Measurements from ENCODE around the gene SEC16A. TPM values are rescaled to one million over a fixed set of nuclear protein-coding genes. Genes with fewer than 3 reads are reported as not detected.

SEC16A gene
- polyA plus RNA-seq, 3 donors from 2014 or later = 3.9 to 46.0 (median 15.9) TPM

DNA sequence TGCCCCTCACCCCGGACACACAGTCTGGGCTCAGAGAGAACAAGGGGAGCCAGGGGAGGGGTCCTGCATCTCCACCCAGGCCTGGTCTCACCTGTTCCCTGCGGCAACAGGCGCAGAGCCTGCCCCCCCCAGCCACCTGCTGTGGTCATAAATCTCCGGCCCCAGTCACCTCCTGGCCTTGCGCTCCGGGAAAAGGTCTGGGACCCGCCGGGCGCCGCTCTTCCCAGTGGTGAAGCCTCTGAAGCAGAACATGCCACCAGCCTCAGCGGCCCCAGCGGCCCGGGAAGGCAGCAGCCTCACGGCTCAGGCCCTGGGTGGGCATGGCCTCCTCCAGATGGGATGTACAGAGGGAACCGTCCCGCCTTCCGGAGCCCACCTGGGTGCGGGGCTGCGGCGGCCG is 42.4 kb upstream of the SEC16A start:
- Mint-ChIP-seq H3K4me3 (no peak overlapping the region), H3K9me3 (no peaks in the 10 kb centered on the region), H3K27ac (no peak overlapping the region), H3K36me3 (no peaks in the 10 kb centered on the region), H3K27me3 (ENCODE audit: low read depth in 3 of 3) (peaks cover 7 to 14% (median 11%) of the 10 kb centered on the region in 3 donors), H3K4me1 (peaks cover 9 to 29% of the 10 kb centered on the region in 2 donors)
- DNase-seq = no peak

DNA sequence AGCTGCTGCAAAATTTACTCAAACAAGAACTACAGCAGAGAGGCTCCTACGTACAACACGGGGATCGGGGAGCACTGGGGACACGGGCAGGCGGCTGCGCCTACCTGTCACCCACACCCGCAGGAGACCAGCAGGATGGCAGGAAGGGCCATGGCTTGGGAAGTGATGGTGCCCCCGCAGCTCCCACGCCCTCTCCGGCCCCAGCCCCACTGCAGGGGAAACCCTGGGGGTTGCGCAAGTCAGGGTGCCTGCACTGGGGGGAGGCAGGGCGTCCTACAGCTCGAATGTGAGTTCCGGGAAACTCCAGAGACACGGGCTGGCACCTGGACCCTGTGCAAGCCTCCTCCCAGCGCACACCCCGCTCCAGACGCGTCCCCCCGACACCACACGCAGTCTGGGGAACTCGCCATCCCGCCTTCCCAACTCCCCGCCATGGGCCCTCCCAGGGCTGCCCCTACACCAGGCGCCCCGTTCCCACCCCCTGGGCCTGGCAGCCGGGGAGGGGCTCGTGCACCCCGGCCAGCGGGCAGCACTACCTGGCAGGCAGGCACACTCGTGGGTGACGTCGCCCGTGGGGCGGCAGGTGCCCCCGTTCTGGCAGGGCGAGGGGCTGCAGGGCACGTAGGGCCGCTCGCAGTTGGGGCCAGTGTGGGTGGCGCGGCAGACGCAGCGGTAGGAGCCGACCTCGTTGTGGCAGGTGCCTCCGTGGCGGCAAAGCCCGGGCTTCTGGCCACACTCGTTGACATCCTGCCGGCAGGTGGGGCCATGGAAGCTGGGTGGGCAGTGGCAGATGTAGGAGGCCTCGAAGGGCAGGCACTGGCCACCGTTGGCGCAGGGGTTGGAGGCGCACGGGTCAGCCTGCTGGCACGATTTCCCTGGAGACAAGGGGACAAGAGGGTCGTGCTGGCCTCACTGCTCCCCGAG is 39.7 kb upstream of the SEC16A start:
- DNase-seq = no peak
- Mint-ChIP-seq H3K4me3 (no peak overlapping the region), H3K4me1 (peaks cover under 1 to 9% of the 10 kb centered on the region in 2 donors), H3K36me3 (no peaks in the 10 kb centered on the region), H3K9me3 (no peaks in the 10 kb centered on the region), H3K27ac (peak overlapping the region in 1 of 6 donors; percentile 39), H3K27me3 (ENCODE audit: low read depth in 3 of 3) (peaks cover 0 to 2% (median 2%) of the 10 kb centered on the region in 3 donors)

DNA sequence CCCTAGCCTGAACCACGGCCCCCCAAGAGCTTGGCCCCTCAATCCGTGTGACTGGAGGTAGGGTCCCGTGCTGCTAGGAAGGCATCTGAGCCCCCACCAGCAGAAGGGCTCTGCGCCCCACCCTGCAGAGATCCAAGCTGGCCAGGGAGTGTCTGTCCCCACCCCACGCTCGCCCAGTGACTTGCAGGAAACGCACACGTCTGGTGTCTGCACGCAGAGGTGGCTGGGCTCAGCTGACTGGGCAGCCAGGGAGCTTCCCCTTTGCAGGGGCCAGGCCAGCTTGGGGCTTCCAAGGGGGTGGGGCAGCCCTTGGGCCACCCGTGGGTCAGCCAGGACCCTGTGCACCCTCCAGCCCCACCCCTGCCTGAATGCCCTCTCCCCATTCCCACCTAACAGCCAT is 38.7 kb upstream of the SEC16A start:
- no peak for DNase-seq
- Mint-ChIP-seq H3K27ac (peak overlapping the region in 2 of 6 donors; percentile 39 to 58), H3K36me3 (no peaks in the 10 kb centered on the region), H3K4me3 (no peak overlapping the region), H3K9me3 (no peaks in the 10 kb centered on the region), H3K27me3 (ENCODE audit: low read depth in 3 of 3) (peaks cover 0 to 2% (median 1%) of the 10 kb centered on the region in 3 donors), H3K4me1 (peaks cover 0 to 9% of the 10 kb centered on the region in 2 donors)

DNA sequence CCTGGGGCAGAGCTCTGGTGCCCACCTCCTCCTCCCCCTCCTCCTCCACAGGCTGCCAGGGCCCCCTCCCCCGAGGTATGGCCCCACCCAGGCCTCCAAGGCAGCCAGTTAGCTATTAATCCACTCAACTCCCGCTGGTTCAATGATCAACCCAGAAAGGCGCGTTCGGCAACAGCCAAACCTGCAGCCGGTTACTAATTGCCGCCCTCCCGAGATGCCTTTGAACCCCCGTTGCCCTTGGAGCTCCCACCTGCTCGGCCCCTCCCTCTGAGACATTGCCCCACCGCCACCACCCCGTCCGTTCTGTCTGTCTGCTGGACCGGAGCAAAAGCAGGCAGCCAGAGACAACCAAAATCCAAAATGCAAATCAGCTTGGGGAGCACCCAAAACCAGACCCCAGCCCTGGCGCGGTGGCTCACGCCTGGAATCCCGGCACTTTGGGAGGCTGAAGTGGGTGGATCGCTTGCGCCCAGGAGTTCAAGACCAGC is 37.3 kb upstream of the SEC16A start:
- no peak overlapping the region for H3K4me3 Mint-ChIP-seq
- peaks cover 0 to 6% of the 10 kb centered on the region in 2 donors for H3K4me1 Mint-ChIP-seq
- H3K27me3 Mint-ChIP-seq (ENCODE audit: low read depth in 3 of 3) = no peaks in the 10 kb centered on the region
- H3K36me3 Mint-ChIP-seq = no peaks in the 10 kb centered on the region
- no peak overlapping the region for H3K27ac Mint-ChIP-seq
- DNase-seq = no peak
- no peaks in the 10 kb centered on the region for H3K9me3 Mint-ChIP-seq

DNA sequence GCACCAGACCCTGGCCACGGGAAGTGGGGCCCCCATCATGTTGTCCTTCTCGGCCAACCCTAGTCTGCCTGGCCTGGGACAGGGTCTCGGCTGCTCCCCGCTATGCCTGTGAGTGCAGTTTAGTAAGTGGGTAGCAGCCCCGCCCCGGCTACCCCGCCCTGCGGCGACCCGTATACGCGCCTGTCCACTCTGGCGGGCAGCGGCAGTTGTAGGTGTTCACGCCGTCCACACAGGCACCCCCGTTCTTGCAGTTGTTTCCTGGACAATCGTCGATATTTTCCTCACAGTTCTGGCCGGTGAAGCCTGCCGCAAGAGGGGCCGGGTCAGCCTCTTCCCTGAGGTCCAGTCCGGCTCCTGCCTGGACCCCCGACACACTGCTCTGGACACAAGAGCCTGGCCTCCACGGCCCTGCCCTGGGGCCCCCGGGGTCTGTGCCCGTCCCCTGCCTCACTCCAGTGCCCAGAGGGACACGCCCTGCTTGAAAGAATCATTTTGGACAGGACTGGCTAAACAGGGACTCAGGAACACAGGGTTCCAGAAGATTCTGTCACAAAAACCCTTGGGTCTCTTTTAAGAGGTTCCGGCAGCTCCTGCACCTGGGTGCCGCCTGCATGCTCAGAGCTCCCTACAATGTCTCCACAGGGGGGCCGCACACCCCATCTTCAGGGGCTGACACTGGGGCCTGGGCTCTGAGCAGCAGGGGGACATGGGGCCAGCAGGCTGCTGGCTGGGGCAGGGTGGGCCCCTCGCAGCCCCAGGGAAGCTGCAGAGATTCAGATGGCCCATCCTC is 36.6 kb upstream of the SEC16A start:
- Mint-ChIP-seq H3K27ac (no peak overlapping the region), H3K27me3 (ENCODE audit: low read depth in 3 of 3) (no peaks in the 10 kb centered on the region), H3K4me1 (peaks cover 0 to 2% of the 10 kb centered on the region in 2 donors), H3K36me3 (no peaks in the 10 kb centered on the region), H3K9me3 (no peaks in the 10 kb centered on the region), H3K4me3 (no peak overlapping the region)
- no peak for DNase-seq

DNA sequence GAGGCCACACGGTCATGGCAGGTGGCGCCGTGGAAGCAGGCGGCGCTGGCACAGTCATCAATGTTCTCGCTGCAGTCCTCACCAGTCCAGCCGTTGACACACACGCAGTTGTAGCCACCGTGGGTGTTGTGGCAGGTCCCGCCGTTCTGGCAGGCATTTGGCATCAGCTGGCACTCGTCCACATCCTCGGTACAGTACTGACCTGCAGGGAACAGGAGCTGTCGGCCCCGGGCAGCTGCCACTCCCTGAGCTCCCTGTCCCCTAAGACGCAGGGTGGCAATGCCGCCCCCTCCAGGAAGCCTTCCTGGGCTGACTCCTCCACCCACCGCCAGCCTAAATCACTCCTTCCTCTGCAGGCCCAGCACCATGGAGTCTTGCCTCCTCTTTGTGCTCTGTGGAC is 35.8 kb upstream of the SEC16A start:
- no peak for DNase-seq
- Mint-ChIP-seq H3K36me3 (no peaks in the 10 kb centered on the region), H3K4me3 (no peak overlapping the region), H3K27me3 (ENCODE audit: low read depth in 3 of 3) (no peaks in the 10 kb centered on the region), H3K9me3 (no peaks in the 10 kb centered on the region), H3K27ac (no peak overlapping the region), H3K4me1 (no peaks in the 10 kb centered on the region)

DNA sequence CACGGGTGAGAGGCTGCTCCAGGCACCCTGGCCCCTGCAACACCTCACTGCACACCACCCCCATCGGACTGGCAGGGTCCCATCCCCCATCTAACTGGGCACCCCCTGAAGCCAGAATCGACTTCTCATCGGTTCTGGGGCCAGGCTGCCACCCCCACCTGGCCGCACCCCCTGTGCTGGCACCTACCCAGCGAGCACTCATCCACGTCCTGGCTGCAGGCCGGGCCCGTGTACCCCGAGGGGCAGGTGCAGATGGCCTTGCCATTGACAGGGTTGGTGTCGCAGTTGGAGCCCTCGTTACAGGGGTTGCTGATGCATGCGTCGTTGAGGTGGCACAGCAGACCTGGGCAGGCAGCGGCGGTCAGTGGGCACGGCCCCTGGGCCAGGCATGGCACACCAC is 35.1 kb upstream of the SEC16A start:
- H3K4me1 Mint-ChIP-seq = no peaks in the 10 kb centered on the region
- no peaks in the 10 kb centered on the region for H3K9me3 Mint-ChIP-seq
- DNase-seq = no peak
- H3K4me3 Mint-ChIP-seq = no peak overlapping the region
- no peaks in the 10 kb centered on the region for H3K27me3 Mint-ChIP-seq (ENCODE audit: low read depth in 3 of 3)
- no peak overlapping the region for H3K27ac Mint-ChIP-seq
- no peaks in the 10 kb centered on the region for H3K36me3 Mint-ChIP-seq

DNA sequence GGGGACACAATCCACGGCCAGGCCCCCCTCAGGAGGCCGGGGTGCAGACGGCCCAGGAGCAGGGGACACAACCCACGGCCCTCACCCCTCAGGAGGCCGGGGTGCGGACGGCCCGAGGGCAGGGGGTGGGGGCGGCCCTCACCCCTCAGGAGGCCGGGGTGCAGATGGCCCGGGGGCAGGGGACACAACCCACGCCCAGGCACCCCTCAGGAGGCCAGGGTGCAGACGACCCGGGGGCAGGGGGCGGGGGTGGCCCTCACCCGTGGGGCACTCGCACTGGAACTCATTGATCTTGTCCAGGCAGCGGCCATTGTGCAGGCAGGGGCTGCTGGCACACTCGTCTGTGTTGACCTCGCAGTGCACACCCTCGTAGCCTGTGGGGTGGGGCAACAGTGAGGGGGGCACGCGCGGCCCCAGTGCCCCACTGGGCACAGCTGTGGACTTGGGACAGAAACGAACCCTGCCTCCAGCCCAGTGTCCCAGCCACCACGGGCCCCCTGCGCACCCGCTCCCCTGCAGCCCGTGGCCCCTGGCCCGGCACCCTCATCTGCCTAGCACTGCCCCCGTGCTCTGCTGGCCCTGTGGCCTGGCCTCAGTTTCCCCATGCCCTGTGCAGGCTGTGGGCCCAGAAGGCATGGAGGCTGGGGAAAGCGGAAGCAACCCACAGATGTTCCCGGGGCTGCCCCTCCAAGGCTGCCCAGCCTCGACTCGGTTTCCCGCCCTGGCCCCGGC is 34.3 kb upstream of the SEC16A start:
- no peak for DNase-seq
- no peak overlapping the region for H3K27ac Mint-ChIP-seq
- no peaks in the 10 kb centered on the region for H3K36me3 Mint-ChIP-seq
- H3K27me3 Mint-ChIP-seq (ENCODE audit: low read depth in 3 of 3) = no peaks in the 10 kb centered on the region
- H3K9me3 Mint-ChIP-seq = no peaks in the 10 kb centered on the region
- H3K4me1 Mint-ChIP-seq = no peaks in the 10 kb centered on the region
- no peak overlapping the region for H3K4me3 Mint-ChIP-seq

DNA sequence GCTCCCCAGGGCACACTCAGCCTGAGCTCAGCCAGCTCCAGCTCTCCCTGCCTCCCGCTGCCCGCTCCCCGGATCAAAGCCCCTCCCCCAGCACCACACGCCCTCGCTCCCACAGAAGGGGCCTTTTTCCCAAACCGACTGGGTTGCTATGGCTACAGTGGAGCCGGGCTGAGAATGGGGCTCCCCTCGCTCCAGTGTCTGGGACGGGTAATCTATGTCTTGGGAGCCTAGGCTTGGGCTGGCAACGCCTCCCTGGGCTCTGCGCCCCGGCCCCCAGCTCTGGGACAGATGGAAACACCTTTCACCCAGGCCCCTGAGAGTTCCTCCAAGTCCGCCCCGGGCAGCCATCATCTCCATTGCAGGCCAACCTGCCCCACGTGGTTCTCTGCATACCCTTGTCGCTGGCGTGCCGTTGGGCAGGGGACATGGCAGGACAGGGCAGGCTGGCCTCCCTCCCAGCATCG is 33.4 kb upstream of the SEC16A start:
- H3K4me3 Mint-ChIP-seq = no peak overlapping the region
- DNase-seq = no peak
- no peaks in the 10 kb centered on the region for H3K9me3 Mint-ChIP-seq
- no peak overlapping the region for H3K27ac Mint-ChIP-seq
- H3K27me3 Mint-ChIP-seq (ENCODE audit: low read depth in 3 of 3) = no peaks in the 10 kb centered on the region
- H3K36me3 Mint-ChIP-seq = no peaks in the 10 kb centered on the region
- H3K4me1 Mint-ChIP-seq = no peaks in the 10 kb centered on the region

DNA sequence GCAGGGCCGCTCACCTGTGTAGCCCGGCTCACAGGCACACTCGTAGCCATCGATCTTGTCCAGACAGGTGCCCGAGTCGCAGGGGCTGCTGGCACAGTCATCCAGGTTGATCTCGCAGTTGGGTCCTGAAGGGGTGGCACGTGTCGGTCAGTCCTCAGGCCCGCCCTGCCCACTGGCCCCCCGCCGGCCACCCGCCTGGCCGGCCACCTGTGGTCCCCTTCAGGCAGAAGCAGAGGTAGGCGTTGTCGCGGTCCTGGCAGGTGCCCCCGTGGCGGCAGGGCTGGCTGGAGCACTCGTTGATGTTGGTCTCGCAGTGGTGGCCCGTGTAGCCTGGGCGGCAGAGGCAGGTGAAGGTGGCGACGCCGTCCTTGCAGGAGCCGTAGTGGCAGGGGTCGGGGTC is 32.4 kb upstream of the SEC16A start:
- H3K27ac Mint-ChIP-seq = no peak overlapping the region
- H3K4me1 Mint-ChIP-seq = no peaks in the 10 kb centered on the region

DNA sequence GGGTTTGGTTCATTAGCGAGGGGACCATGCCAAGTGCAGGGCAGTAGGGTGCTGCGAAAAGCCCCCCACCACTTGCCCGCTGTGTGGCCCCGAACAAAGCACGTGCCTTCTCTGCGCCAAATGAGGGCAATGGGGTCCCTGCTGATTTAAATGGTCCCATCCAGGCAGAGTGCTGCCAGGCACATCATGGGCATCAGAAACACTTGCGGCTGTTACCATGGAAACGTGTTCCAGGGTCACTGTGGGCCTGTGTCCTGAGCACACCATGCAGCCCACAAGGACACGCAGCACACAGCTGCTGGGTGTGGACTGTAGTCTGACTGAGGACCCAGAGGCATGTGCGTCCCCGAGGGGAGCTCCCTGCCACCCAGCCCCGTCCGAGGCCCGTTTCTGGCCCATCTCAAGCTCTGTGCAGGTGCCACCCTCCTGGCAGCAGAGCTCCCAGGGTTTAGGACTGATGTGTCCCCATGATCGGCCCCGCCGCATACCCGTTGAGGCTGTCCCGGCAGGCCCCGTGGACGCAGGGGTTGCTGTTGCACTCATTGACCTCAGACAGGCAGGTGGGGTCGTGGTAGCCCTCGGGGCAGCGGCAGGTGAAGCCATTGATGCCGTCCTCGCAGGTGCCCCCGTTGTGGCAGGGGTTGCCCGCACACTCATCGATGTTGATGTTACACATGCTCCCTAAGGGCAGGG is 31.3 kb upstream of the SEC16A start:
- no peaks in the 10 kb centered on the region for H3K4me1 Mint-ChIP-seq
- DNase-seq = no peak
- no peaks in the 10 kb centered on the region for H3K9me3 Mint-ChIP-seq
- no peaks in the 10 kb centered on the region for H3K36me3 Mint-ChIP-seq
- no peak overlapping the region for H3K27ac Mint-ChIP-seq
- no peak overlapping the region for H3K4me3 Mint-ChIP-seq
- H3K27me3 Mint-ChIP-seq (ENCODE audit: low read depth in 3 of 3) = peaks cover 0 to 2% (median 0%) of the 10 kb centered on the region in 3 donors

More for the DNA sequence above, 32.4 kb upstream of the SEC16A start:
- Mint-ChIP-seq H3K36me3 (no peaks in the 10 kb centered on the region), H3K9me3 (no peaks in the 10 kb centered on the region), H3K27me3 (ENCODE audit: low read depth in 3 of 3) (no peaks in the 10 kb centered on the region), H3K4me3 (no peak overlapping the region)
- DNase-seq = no peak

DNA sequence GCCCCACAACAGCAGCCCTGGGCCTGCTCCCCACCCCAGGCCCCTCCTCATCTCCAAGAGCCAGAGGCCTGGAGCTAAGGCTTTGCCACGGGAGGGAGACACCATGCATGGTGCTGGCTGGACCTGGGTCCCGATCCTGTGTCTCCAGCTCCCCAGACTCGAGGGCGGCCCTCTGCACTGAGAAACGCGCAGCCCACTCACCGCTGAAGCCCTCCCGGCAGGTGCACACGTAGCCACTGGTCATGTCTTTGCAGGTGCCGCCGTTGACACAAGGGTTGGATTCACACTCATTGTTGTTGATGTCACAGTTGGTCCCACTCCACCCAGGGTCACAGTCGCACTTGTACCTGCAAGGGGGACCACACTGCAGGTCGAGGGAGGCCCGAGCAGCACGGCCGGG is 30.4 kb upstream of the SEC16A start:
- Mint-ChIP-seq H3K9me3 (no peaks in the 10 kb centered on the region), H3K36me3 (no peaks in the 10 kb centered on the region), H3K27me3 (ENCODE audit: low read depth in 3 of 3) (peaks cover 0 to 3% (median 0%) of the 10 kb centered on the region in 3 donors), H3K4me1 (no peaks in the 10 kb centered on the region), H3K4me3 (no peak overlapping the region), H3K27ac (no peak overlapping the region)
- DNase-seq = no peak

DNA sequence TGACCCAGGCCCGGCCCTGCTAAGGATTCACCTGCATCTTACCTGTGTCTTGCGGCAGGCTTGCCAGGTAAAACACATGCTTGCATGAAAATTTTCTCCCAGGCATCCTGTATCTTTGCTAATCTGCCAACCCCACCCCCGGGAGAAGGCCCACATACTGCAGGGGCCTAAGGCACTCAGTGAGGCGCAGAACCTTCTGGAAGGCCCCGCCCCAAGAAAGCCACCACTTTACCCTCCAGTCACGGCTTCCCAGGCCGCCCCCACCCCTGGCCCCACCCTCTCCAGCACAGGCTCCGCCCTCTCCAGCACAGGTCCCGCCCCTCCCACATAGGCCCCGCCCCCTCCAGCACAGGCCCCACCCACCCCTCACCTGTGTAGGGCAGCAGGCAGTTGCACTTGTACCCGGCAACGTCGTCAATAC is 29.8 kb upstream of the SEC16A start:
- H3K9me3 Mint-ChIP-seq = no peaks in the 10 kb centered on the region
- H3K4me3 Mint-ChIP-seq = no peak overlapping the region
- H3K36me3 Mint-ChIP-seq = peaks cover 0 to under 1% (median 0%) of the 10 kb centered on the region in 3 donors
- H3K4me1 Mint-ChIP-seq = no peaks in the 10 kb centered on the region
- no peak overlapping the region for H3K27ac Mint-ChIP-seq
- H3K27me3 Mint-ChIP-seq (ENCODE audit: low read depth in 3 of 3) = peaks cover 0 to 3% (median 0%) of the 10 kb centered on the region in 3 donors
- DNase-seq = no peak
